GM21515 (cell line): ENCODE measurements around the gene GPC1.

Source experiments
- ATAC-seq: cut with Tn5 transposase; IDR thresholded peaks from one replicate; pipeline ENCODE4 v1.9.1; 2021; ENCODE audit not compliant: unreplicated experiment

GPC1 gene

DNA sequence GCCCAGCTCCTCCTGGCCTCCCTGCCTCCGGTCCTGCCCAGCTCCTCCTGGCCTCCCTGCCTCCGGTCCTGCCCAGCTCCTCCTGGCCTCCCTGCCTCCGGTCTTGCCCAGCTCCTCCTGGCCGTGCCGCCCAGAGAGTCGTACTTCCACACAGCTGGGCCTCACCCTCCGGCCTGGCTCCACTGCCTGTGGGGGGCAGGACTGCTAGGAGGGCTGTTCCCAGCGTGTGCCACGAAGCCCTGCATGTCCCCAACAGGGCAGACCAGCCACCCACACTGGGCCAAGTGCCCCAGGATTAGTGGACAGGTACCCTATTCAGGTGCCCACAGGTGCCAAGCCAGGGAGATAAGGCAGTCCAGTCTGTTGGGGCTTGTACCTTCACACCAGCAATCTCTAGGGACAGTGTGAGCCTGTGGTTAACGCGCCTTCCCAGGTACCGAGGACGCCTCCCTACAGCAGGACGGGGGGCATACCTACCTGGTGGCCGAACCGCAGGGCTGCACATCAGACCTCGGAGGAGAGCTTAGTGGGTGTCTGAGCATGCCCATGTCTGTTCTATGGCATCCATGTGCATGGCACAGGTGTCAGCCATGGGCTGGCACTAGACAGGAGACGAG lies 5.3 kb downstream of the GPC1 start:
- ATAC-seq = no peak

DNA sequence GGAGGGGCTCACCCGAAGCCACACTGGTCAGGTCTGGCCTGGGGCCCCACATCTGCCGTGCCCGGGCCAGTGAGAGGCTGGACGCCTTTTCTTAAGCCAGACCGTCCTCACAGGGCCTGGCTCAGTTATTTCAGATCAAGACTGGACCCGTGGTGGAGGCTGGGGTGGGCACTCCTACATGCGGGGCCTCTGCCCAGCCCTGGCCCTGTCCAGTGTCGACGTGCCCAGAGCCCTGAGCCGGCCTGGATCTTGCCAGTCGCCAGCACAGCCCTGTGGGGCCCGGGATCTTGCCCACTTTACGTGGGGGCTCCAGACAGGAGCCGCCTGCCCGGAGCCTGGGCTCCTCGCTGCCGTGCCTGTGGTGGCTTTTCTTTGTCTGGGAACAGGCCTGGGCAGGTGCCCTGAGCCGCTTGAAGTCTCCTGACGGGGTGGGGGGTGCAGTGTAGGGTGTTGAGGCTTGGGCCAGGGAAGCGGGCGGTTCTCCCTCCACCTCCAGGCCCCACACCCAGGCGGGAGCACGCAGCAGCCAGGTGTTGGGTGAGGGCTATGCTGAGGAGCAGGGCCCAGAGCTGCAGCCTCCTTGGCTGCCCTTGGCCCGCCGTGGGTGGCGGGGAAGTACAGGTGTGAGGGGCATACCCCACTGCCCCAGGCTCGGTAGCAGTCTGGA lies 6.0 kb downstream of the GPC1 start:
- ATAC-seq = no peak

DNA sequence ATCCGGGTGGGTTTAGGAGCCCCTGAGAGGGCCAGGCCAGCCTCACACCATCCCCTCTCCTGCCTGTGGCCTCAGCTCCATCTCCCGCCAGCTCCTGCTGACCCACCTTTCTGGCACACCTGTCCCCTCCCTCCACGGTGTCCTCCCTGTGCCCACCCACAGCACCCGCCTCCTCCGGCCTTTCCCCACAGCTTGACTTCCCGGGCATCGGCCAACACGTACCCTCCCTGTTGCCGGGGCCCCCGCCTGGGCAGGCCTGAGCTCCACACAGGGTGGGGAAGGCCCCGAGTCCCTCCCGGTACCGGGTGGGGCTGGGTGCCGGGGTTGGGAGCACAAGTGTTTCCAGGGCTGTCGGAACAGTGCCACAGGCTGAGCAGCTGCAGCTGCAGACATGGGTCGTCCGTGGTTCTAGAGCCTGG lies 6.5 kb downstream of the GPC1 start:
- ATAC-seq = no peak

GRCh38 chr2:240442891-240443715 lies 7.6 kb downstream of the GPC1 start:
- no peak for ATAC-seq

GRCh38 chr2:240443891-240444301 lies 8.4 kb downstream of the GPC1 start:
- ATAC-seq = no peak

DNA sequence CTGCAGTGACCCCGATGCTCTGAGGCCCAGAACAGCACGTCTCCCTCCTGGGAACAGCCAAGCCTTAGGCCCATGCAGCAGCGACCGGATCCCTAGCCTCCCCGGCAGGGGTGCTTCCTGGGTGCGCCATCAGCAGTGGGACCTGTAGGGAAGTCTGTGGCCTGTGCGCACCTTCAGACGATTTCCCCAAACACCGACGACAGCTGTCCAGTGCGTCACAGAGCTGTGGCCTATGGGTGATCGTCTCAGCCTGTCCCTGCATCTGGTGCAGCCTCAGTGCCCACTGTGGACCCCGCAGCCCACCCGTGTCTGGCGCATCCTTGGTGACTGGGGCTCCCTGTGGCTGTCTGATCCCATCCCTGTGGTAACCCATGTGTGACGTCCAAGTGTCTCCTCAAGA lies 9.0 kb downstream of the GPC1 start:
- ATAC-seq = no peak

GRCh38 chr2:240445961-240446663 lies 10.6 kb downstream of the GPC1 start:
- no peak for ATAC-seq

DNA sequence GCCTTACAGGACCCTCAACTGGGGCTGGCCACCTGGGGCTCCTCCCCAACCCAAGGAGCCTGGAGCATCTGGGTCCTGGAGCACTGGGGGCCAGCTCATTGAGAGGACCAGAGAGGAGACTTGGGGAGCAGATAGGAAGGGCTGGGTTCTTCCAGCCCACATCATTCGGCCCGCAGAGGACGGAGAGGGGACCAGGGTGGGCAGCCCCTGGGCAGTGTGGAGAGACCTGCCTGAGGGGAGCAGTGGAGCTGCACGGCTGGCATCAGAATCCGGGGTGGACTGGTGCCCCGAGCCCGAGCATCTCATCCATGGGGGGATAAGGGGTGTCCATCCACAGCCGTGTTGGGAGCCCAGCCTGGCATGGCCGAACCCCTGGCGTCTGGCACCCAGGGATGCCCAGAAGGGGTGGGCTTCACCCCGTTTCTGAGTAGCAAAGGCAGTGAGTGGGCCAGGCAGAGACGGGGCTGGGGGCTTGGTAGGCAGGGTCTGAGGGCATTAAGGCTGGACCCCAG lies 11.3 kb downstream of the GPC1 start:
- no peak for ATAC-seq

DNA sequence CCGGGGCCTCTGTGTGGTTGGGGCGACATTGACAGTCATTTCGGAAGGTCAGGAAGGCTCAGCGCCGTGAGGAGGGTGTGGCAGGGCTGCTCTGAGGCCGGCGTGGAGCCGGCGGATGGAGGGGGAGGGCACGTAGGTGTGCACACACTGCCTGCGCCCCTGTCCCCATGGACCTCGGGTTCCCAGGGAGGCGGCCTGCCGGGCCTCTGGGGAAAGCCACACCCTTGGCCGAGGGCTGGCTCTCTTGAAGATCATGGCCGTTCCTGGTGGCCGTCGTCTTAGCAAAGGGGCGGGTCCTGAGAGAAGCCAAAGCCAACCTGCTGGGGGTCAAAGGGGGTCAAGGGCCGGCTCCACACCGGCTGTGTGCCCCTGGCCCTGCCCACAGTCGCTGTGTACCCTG lies 11.9 kb downstream of the GPC1 start:
- no peak for ATAC-seq

- no peak for ATAC-seq
Measured at GRCh38 chr2:240447934-240448333, 12.5 kb downstream of the GPC1 start.

- no peak for ATAC-seq
Measured at GRCh38 chr2:240448387-240449274, 13.2 kb downstream of the GPC1 start.

DNA sequence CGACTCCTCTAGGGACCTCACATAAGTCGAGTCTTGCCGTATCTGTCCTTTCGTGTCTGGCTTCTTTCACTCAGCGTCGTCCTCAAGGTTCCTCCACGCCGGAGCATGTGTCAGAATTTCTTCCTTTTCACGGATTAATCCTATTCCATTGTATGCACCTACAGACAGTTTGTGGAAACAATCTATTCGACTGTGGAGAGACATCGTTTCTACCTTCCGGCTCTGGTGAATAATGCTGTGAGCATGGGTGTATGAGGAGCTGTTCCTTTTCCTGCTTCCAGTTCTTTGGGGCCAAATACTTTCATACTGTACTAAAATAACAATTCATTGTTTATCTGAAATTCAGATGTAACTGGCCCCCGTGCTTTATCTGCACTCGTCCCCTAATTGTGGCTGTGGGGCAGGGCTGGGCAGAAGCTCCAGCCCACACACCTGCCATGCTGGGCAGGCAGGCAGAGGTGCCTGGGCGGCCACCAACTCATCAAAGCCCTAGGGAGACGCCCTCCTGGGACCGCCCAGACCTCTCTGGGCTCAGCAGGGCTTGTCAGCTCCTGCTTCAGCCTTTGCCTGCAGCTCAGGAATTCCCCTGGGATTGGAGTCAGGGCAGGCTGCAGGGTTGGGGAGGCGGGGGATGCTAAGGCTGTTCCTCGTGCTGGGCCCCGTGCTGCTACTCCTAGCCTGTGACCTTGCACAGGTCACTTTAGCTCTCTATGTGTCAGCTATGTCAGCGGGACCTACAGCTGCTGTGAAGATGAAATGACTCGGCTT lies 14.5 kb downstream of the GPC1 start:
- ATAC-seq = no peak

DNA sequence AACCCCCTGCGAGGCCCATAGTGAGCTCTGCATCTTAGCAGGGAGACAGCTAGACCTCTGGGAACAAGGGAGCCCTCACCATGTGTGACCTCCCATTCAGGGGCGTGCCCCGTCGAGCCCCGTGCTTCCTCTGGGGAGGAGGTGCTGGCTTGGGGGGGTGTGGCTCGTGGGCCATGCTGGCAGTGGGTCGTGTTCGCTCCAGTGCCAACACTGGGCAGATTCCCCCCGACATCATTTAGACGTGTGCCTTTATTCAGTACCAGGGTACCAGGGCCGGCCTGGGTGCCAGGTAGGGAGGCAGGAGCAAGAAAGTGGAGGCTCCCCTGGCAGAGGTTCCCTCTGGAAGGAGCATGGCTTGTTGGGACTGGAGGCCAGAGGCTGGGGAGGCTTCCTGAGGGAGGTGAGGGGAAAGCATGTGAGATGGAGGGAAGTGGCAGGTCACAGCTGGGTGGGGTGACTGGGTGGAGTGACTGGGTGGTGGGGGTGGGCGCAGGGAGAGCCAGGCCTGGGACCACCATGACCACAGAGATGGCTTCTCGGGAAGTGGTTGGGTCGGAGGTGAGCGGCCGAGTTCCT lies 15.2 kb downstream of the GPC1 start:
- ATAC-seq = no peak

DNA sequence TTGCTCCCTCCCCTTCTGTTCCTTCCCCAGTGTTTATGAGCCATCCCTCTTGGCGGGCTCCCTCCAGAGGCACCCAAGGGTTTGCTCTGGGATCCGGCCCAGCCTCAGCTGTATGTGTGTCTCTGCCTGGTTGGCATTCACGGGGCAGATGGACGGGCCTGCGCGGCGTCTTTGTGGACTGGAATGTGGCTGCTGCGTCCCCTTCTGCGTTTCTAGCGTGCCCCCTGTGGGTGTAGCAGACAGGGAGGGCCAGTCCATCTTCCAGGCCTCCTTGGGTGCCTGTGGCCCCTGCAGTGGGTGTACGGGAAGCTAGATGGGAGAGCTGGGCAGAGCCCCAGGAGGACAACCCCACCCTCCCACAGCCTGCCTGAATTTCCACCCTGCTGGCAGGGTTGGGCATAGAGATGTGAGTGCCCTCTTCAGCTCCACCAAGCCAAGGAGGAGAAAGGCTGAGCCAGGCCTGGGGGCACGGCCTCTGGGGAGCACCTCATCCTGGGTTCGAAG lies 15.7 kb downstream of the GPC1 start:
- no peak for ATAC-seq

DNA sequence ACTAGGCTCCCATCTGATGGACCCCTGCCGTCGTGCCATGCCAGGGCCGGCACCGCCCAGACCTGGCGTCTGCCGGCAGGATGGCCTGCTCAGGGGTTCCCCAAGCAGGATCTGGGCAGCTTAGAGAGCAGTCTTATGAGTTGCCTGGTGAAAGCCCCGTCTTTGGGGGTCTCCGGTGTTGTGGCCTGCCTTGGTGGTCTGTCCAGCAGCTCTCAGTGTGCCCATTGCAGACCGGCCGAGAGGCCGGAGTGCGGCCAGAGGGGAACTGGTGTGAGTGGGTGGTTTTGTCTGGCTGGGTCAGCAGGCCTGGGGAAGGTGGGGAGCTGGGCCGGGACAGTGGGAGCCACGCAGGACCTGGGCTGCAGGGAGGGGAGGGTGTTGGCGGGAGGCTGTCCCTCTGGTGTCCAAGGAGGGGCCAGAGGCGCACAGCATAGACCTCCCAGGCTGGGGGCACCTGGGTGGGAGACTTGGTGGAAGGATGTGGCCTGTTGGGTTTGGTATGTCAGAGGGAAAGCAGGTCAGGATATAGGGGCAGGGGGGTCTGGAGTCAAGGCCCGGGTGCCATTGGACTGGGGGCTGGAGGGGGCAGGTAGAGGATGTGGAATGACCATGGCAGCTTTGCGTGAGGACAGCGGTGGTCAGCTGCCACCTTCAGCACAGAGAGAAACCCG lies 16.5 kb downstream of the GPC1 start:
- no peak for ATAC-seq

GRCh38 chr2:240452462-240453256 lies 17.2 kb downstream of the GPC1 start:
- no peak for ATAC-seq

DNA sequence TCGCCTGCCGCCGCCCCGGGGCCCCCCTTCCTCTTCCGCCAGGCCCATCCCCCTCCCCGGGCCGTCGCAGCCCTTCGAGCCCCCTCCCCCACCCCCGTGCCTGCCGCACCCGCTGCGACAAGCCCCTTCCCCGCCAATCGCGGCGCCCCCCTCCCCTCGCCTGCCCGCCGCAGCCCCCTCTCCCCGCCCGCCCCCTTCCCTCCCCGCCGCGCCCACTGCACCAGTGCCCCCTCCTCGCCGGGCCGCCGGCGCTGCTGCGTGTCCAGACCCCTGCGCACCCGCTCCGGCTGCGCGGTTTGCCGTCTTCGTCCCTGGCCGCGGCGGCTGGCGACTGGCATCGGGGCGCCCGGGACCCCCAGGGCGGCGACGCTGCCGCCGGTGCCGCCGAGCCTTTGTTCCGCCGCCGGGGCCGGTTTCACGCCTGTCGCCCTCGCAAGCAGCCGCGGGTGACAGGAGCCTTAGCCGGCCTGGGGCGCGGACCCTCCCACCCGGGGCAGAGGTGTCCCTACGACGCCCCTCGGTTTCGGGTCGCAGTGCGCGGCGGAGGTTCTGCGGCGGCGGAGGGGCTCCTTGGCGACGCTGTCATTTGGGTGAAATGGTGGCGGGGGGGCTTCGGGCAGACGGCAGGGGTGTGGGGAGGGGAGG lies 18.1 kb downstream of the GPC1 start:
- ATAC-seq = no peak
